Mammary epithelial cell (primary cell): ENCODE results near the gene GDF10.

ENCODE experiments used
- CTCF ChIP-seq, 2 donors: IDR thresholded peaks in 1 of 2; conservative IDR thresholded peaks in 1 of 2; 2 replicates each; pipeline ENCODE4 v1.5.1; 2011 to 2012; ENCODE audit warnings: inconsistent platforms in 2 of 2, low read length in 2 of 2, mild to moderate bottlenecking in 2 of 2, control low read depth in 1 of 2, low read depth in 1 of 2; ENCODE audit not compliant: insufficient read depth in 1 of 2; ENCODE audit errors: extremely low read depth in 1 of 2
- EZH2 ChIP-seq: IDR thresholded peaks from 2 replicates; pipeline ENCODE4 v1.6.1; 2012; ENCODE audit warnings: low read length, inconsistent platforms, borderline replicate concordance

DNA sequence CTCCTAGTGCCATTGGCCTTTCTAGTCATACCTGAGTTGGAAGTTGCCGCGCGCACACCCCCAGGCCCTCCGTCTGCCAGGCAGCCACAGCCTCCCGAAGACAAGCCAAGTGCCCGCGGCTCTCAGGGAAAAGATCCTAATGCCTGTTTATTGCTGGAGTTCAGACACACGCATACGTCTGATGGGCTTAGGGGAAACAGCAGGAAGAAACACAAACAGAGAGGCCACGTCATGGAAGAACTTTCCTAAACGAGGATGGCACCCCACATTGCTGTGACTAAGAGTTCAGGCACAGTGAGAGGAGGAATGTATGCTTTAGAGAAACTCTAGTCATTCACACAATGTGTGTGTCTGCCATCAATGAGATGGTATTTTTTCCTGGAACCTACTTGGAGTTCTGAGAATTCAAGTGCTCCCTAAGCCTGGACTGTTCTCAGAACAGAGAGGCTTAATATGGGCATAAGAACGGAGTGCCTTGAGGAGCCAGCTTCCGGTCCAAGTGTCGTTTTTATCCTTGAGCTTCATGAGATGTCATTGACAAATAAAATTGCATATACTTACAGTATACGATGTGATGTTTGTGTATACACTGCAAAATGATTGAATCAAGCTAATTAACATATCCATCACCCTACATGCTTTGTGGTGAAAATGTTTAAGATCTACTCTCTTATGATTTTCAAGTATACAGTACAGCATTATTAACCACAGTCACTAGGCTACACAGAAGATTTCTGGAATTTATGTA, 36.6 kb downstream of the GDF10 start:
- TF ChIP-seq EZH2 (no peak), CTCF (conservative IDR thresholded peaks at IDR 0.05 in 1 of 2, IDR thresholded peaks at IDR 0.05 in 1 of 2; ENCODE audit: extremely low read depth in 1 of 2, insufficient read depth in 1 of 2, low read depth in 1 of 2, low read length in 2 of 2) (no peak)
